ENCODE data around the gene PPP4R3A.

GRCh38 chr14:91419451-91419850, 90.7 kb downstream of the PPP4R3A start:
- TF ChIP-seq FOXM1 (IDR thresholded peaks at IDR 0.05; ENCODE audit: borderline replicate concordance), result no peak
- no peak for TF ChIP-seq SP1 (IDR thresholded peaks at IDR 0.05)
- no peak for TF ChIP-seq FOXA1 (IDR thresholded peaks at IDR 0.05)
- TF ChIP-seq L3MBTL2 (conservative IDR thresholded peaks at IDR 0.05), result no peak
- TF ChIP-seq ELF4 (IDR thresholded peaks at IDR 0.05), result no peak
- TF ChIP-seq TARDBP (IDR thresholded peaks at IDR 0.05), result no peak
- no peak for TF ChIP-seq ZNF384 (IDR thresholded peaks at IDR 0.05)
